ENCODE measurements around the gene RNPEP. TPM values are rescaled to one million over a fixed set of nuclear protein-coding genes. Genes with fewer than 3 reads are reported as not detected.
A peak's percentile ranks its signal among the peaks of the same experiment; 100 is the strongest.

RNPEP gene
- total and polyA plus RNA-seq, 2 of the 13 experiments (the other 11 are each of a cell fraction or from before 2014, with no cell fraction given) = 20.6 to 38.4 TPM

DNA sequence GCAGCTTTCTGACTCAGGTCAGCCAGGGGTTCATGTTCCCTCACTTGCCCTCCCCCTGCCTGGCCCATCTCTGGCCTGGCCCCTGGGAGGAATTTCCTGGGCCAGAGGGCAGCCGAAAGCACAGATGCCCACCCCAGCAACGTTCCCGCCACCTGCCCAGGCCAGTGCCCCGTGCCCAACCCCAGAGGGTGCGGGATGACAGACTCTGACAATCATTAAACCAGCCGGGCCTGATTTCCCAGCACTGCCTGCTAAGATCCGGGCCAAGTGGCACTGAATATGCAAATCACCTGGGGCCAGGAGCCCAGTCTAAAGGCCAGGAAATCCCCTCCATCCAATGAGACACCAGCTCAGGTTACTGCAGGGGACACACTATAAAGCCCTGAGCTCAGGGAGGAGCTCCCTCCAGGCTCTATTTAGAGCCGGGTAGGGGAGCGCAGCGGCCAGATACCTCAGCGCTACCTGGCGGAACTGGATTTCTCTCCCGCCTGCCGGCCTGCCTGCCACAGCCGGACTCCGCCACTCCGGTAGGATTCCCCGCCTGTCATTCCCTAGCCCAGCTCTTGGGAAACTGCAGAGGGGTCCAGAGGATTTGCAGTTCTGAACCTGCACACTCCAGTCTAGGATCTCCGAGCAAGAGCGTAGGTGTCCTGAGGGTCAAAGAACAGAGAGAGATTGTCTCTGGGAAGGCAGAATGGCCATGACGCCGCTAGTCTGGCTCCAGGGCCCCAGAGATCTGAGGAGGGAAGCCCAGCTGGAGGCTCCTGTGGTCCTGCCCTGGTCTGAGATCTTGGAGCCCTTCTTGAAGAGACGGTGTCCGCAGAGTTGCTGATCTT, 27.9 kb downstream of the RNPEP start, which contains the start of gene ELF3 (continued):
- no peak for TF ChIP-seq ZNF10 (CRISPR knock-in tag; IDR thresholded peaks at IDR 0.05; ENCODE audit: borderline replicate concordance, low read depth)
- no peak for TF ChIP-seq ZNF207 (IDR thresholded peaks at IDR 0.05; ENCODE audit: borderline replicate concordance)
- TF ChIP-seq, protein P1, sequence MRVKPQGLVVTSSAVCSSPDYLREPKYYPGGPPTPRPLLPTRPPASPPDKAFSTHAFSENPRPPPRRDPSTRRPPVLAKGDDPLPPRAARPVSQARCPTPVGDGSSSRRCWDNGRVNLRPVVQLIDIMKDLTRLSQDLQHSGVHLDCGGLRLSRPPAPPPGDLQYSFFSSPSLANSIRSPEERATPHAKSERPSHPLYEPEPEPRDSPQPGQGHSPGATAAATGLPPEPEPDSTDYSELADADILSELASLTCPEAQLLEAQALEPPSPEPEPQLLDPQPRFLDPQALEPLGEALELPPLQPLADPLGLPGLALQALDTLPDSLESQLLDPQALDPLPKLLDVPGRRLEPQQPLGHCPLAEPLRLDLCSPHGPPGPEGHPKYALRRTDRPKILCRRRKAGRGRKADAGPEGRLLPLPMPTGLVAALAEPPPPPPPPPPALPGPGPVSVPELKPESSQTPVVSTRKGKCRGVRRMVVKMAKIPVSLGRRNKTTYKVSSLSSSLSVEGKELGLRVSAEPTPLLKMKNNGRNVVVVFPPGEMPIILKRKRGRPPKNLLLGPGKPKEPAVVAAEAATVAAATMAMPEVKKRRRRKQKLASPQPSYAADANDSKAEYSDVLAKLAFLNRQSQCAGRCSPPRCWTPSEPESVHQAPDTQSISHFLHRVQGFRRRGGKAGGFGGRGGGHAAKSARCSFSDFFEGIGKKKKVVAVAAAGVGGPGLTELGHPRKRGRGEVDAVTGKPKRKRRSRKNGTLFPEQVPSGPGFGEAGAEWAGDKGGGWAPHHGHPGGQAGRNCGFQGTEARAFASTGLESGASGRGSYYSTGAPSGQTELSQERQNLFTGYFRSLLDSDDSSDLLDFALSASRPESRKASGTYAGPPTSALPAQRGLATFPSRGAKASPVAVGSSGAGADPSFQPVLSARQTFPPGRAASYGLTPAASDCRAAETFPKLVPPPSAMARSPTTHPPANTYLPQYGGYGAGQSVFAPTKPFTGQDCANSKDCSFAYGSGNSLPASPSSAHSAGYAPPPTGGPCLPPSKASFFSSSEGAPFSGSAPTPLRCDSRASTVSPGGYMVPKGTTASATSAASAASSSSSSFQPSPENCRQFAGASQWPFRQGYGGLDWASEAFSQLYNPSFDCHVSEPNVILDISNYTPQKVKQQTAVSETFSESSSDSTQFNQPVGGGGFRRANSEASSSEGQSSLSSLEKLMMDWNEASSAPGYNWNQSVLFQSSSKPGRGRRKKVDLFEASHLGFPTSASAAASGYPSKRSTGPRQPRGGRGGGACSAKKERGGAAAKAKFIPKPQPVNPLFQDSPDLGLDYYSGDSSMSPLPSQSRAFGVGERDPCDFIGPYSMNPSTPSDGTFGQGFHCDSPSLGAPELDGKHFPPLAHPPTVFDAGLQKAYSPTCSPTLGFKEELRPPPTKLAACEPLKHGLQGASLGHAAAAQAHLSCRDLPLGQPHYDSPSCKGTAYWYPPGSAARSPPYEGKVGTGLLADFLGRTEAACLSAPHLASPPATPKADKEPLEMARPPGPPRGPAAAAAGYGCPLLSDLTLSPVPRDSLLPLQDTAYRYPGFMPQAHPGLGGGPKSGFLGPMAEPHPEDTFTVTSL (CRISPR knock-in tag; IDR thresholded peaks at IDR 0.05; ENCODE audit: borderline replicate concordance) = peak; percentile 56; the same call in 1 of the 2 replicates
- no peak for TF ChIP-seq RARG (CRISPR knock-in tag; IDR thresholded peaks at IDR 0.05; ENCODE audit: low read depth)
- no peak; the same call in 1 of the 2 replicates for TF ChIP-seq ZNF770 (CRISPR knock-in tag; IDR thresholded peaks at IDR 0.05)
- peak; percentile 50; the same call in 1 of the 2 replicates for TF ChIP-seq ZNF335 (CRISPR knock-in tag; IDR thresholded peaks at IDR 0.05)
- no peak for TF ChIP-seq ZNF432 (CRISPR knock-in tag; IDR thresholded peaks at IDR 0.05; ENCODE audit: borderline replicate concordance)
- TF ChIP-seq DR1 (CRISPR knock-in tag; IDR thresholded peaks at IDR 0.05) = peak; percentile 99
- TF ChIP-seq NCOR1 (IDR thresholded peaks at IDR 0.05; ENCODE audit: borderline replicate concordance, low read length) = no peak; the same call in 1 of the 2 replicates
- TF ChIP-seq, protein P2, sequence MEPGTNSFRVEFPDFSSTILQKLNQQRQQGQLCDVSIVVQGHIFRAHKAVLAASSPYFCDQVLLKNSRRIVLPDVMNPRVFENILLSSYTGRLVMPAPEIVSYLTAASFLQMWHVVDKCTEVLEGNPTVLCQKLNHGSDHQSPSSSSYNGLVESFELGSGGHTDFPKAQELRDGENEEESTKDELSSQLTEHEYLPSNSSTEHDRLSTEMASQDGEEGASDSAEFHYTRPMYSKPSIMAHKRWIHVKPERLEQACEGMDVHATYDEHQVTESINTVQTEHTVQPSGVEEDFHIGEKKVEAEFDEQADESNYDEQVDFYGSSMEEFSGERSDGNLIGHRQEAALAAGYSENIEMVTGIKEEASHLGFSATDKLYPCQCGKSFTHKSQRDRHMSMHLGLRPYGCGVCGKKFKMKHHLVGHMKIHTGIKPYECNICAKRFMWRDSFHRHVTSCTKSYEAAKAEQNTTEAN (CRISPR knock-in tag; conservative IDR thresholded peaks at IDR 0.05) = no peak
- TF ChIP-seq ZFP36L1 (CRISPR knock-in tag; IDR thresholded peaks at IDR 0.05) = peak; percentile 31; the same call in 1 of the 2 replicates
- TF ChIP-seq NKX3-1 (CRISPR knock-in tag; IDR thresholded peaks at IDR 0.05) = peak; percentile 55; the same call in 1 of the 2 replicates
- TF ChIP-seq ZNF564 (CRISPR knock-in tag; IDR thresholded peaks at IDR 0.05) = no peak
- no peak for TF ChIP-seq CSRNP2 (CRISPR knock-in tag; conservative IDR thresholded peaks at IDR 0.05; ENCODE audit: low read depth)

Data from HepG2 (cell line).